T-helper 1 cell (primary cell): ENCODE results near the gene CABP4.

Experiments used
- DNase-seq, 5 donors: peaks; one replicate each; pipeline ENCODE4 v3.0.0-alpha.2; 2012 to 2020

CABP4 gene

GRCh38 chr11:67499808-67500483 is 44.8 kb downstream of the CABP4 start:
- DNase-seq, result no peak

- DNase-seq, result no peak
These were observed 45.3 kb downstream of the CABP4 start for GRCh38 chr11:67500484-67500821.

DNA sequence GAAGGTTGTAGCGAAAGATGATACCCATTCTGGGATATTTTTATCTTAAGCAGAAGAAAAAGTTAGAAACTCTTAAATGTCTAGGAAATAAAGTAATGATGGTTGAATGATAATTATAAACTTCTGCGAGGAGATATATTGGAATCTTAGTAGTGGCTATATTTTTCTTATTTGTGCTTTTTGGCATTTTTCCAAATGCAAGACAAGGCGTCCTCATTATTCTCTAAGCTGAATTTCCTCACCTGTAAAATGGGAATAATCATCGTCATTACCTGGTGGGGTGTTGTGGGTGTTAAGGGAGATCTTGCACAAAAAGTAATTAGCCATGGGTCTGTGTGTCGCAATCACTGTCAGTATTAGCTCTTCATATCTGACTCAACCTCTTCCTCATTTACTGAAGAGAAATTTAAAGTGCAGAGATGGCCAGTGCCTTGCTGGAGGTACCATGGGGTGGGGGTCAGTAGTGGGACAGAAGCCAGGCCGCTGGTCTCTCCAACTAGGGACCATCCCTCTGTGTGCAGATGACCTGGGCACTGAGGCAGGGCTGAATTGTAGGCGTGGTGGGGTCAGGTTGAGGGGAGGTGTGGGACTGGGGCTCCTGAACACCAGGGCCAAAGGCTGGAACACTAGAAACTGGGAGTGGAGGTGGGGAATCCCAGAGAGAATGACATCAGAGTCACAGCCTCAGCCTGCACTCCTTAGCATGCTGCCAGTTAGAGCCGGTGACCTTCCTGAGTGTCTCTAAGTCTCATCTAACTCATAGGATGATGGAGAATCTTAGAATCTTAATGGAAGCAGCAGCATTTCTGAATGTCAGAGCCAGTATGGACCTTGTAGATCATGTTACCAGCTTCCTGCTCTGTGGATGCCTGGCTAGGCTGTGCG is 45.9 kb downstream of the CABP4 start:
- DNase-seq, result no peak

GRCh38 chr11:67501854-67502253 is 46.7 kb downstream of the CABP4 start:
- no peak for DNase-seq

- DNase-seq, result no peak
These were observed 47.3 kb downstream of the CABP4 start for GRCh38 chr11:67502328-67502979.

DNA sequence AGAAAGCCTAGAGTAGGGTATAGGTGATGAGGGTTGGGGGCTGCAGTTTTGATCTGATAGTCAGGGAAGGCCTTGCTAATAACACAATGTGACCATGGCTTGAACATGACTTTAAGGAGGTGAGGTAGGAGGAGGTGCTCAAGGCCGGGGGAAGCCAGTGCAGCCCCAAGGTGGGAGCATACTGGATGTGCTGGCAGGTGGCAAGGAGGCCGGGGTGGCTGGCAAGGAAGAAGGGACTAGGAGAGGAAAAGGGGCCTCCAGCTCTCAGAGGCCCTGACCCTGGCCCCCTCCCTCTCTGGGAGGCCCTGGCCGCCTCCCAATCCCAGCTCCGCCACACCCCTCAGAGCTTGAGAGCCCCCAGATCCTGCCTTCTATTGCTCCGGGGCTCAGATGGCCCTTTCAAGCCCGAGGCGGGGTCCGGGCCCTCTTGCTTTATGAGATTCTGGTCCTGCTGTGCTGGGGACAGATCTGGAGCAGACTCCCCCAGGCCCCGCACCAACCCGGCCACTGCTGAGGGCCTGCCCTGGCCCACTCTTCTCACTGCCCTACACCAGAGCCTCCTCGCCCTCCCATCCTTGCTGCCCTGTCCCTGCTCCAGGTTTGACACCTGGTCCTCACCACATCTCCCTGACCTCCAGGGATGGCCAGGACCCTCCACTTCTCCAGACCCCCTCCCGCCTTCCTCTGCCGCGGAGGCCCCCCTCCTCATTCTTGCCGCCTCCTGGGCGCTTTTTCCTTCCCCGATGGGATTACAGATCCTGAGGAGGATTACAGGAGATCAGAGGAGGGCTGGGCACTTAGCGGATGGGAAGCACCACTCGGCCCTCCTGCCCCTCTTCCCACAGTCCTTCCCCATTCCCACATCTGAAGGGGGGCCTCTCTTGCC is 48.2 kb downstream of the CABP4 start:
- DNase-seq, result no peak

DNA sequence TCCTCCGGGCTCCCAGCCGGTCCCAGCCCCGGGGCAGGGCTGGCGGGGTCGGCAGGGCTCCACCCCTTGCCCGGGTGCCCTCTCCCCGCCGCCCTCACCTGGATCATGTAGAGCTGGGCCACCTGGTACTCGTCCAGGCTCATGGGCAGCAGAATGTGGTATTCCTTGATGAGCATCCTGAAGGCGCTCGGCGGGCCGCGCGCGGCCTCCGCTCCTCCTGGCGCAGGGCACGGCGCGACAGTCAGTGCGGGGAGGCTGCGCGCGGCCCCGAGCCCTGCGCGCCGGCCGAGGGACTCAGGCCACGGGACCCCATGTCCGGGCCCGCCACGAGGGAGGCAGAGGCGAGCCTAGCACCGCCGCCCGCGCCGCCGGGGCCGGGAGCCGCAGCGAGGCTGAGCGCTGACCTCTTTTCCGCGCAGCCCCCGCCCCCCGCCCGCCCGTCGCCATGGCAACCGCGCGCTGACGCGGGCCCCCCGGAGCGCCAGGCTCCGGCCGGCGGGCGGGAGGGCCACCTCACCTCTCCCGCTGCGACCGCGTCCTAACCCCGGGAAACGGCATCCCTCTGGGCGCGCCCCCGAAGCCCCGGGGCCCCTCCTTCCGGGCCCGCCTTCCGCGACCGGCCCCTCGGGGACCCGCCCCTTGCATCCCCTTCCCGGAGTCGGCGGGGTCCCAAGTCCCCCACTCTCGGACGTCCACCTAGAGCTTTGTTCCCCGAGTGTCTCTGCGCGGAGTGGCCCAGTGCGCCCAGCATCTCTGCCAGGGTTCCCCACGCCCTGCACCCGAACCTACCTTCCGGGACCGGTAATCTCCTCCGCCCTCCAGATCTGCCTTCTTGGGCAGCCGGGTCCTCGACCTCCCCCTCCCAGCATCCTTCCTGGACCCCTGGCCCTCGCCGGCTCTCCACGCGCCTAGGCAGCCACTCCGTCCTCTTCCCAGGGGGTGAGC is 49.1 kb downstream of the CABP4 start:
- peak in 3 of 5 donors; percentile 22 to 46 (median 33) for DNase-seq

GRCh38 chr11:67504950-67505581 is 49.9 kb downstream of the CABP4 start, which contains the start of gene PITPNM1:
TSS of gene PITPNM1 (minus strand) at chr11:67505363. CDS start at chr11:67504180, 1,183 bp downstream.
- peak; percentile 55 to 74 (median 60) for DNase-seq

- DNase-seq, result peak; percentile 82 to 95 (median 88)
These were observed 50.6 kb downstream of the CABP4 start for GRCh38 chr11:67505605-67506396.

DNA sequence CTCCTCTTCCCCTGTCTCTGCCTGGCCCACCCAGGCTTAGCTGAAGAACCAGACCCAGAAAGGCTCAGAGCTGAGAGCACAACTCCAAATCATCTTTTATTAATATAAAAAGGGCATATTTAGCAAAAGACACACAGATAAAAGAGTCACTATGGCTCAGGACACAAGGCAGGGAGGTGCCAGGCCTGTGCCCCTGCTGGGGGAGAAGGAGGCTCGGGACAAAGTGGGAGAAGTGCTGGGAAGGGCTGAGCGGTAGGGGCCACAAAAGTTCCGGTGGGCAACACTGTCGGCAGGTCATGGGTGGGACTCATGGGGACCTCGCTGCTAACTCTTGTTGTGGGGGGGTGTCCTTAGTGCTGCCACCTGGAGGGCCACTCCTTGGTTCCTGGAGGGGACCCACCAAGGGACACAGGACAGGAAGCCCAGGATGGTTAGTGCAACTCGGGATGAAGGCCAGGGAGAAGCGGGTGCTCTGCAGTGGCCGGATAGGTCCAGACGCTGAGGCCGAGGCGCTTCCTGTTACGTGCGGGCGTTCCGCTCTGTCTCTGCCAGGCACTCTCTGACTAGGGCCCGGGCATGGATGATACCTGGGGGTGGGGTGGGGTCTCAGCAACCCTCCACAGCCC is 51.4 kb downstream of the CABP4 start:
- peak in 1 of 5 donors; percentile 11 for DNase-seq

DNA sequence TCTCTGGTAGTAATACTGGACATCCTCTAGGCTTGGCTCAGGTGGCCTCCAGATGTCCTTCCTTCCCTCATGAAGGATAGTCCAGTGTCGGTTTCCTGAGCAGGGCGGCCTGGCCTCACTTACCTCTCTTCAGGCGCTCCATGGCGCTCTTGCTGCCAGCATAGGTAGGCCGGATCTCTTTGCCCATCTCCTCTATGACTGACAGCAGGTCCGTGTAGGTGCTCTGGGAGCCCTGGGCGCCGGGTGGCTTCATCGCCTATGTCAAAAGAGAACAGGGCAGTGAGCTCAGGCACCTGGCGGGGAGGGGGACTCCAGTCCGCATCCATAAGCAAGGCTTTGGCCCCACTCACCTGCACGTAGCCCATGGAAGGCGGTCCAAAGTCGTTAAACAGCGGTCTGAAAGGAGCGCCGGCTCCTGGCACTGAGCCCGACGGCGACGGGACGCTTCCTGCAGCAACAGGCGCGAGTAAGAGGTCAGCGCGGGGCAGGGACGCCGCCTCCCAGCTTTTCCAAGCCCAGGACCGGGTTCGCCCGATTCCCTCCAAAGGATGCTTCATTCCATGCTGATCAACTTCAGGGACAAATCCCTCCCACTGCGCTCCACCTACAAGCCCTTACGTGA is 52.2 kb downstream of the CABP4 start:
- DNase-seq, result peak in 1 of 5 donors; percentile 21

- DNase-seq, result peak; percentile 96 to 100 (median 96)
These were observed 52.8 kb downstream of the CABP4 start, which contains the start of gene CDK2AP2 for GRCh38 chr11:67507864-67508485. TSS of gene CDK2AP2 (minus strand) at chr11:67508162. CDS start at chr11:67508082, 80 bp downstream.

DNA sequence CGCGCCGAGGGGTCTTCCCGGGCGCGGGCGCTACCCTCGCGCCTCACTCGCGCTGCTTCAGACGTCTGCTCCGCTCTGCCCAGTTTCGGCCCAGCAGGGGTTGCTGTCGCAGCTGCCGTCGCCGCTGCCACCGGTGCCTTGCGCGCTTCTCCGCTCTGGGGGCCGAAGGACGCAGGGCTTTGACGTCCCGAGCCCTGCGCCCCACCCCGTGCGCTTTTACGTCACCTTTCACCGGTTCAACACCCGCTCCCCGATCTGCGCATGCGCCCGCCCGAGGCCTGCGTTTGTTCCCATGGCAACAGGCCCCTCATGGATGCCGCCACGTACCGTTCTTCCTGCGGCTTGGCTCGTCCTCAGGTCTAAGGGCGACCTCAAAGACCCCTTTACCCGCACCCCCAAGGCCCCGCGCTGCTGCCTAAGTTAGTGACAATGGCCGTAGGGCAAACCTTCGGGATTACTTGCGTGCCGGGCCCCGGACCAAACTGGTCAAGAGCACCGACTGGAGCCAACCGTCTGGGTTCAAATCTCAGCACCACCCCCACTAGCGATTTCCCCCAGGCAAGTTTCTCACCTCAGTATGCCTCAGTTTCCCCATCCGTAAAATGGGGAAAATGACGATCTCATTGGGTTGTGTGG is 53.5 kb downstream of the CABP4 start:
- DNase-seq, result peak; percentile 98 to 99 (median 99)

GRCh38 chr11:67510023-67510345 is 54.8 kb downstream of the CABP4 start:
- no peak for DNase-seq
